Heart left ventricle (tissue), 16 donors: ENCODE measurements around the gene B3GAT1. TPM values are rescaled to one million over a fixed set of nuclear protein-coding genes. Genes with fewer than 3 reads are reported as not detected.

ENCODE experiments used
- ATAC-seq, 4 donors: fragments of 200-7000 bp; cut with Tn5 transposase; one replicate each; pipeline ENCODE4 v1.9.1; 2020 to 2022; ENCODE audit warnings: moderate library complexity in 4 of 4, mild to moderate bottlenecking in 3 of 4, moderate number of reproducible peaks in 1 of 4
- DNase-seq, 5 donors: peaks; one replicate each; pipeline ENCODE4 v3.0.0-alpha.2; 2020
- H3K27ac ChIP-seq, 12 donors: fragments of 200-600 bp; sonication (generic) in 4 of 12; one replicate each; pipeline versions ENCODE4 v1.5.0 to v1.8.0; 2016 to 2022; ENCODE audit warnings: mild to moderate bottlenecking in 2 of 12
- H3K27me3 ChIP-seq, 9 donors: fragments of 200-600 bp; sonication (generic) in 2 of 9; one replicate each; pipeline versions ENCODE4 v1.5.1 to v1.8.0; 2016 to 2022; ENCODE audit warnings: mild to moderate bottlenecking in 3 of 9
- H3K36me3 ChIP-seq, 9 donors: fragments of 200-600 bp; sonication (generic) in 2 of 9; one replicate each; pipeline versions ENCODE4 v1.5.0 to v1.8.0; 2018 to 2022; ENCODE audit warnings: mild to moderate bottlenecking in 2 of 9
- H3K4me1 ChIP-seq, 12 donors: fragments of 200-600 bp; sonication (generic) in 4 of 12; one replicate each; pipeline versions ENCODE4 v1.5.0 to v1.8.0; 2016 to 2022; ENCODE audit warnings: mild to moderate bottlenecking in 3 of 12
- H3K4me3 ChIP-seq, 12 donors: fragments of 200-600 bp; sonication (generic) in 4 of 12; one replicate each; pipeline versions ENCODE4 v1.5.0 to v1.8.0; 2017 to 2022; ENCODE audit warnings: mild to moderate bottlenecking in 9 of 12, moderate library complexity in 4 of 12
- H3K9me3 ChIP-seq, 12 donors: fragments of 200-600 bp; sonication (generic) in 4 of 12; one replicate each; pipeline versions ENCODE4 v1.5.0 to v1.8.0; 2016 to 2022; ENCODE audit warnings: mild to moderate bottlenecking in 1 of 12
- POLR2A ChIP-seq, 2 donors: fragments of 450-650 bp; IDR thresholded peaks; one replicate each; pipeline ENCODE4 v1.6.1; 2017; ENCODE audit warnings: antibody characterized with exemption in 2 of 2, mild to moderate bottlenecking in 2 of 2, moderate library complexity in 2 of 2
- whole genome bisulfite sequencing, 4 donors: extraction: QIAGEN DNeasy Blood & Tissue Kit in 2 of 4; methylation state at CpG; one replicate each; pipeline versions ENCODE4 v1.1.5 to v1.1.7; 2013 to 2018; 5-methylcytosine and 5-hydroxymethylcytosine counted together
- intact Hi-C, 10 donors: fragments of 100-400 bp; cut with DNase I; formaldehyde crosslinking; loops; one replicate each; pipeline versions ENCODE4 v1.11.1 to v1.14.2; 2022
- polyA plus RNA-seq, 2 donors: library from polyadenylated mRNA; stranded (reverse); fragments of 200-250 nt; gene quantifications; one replicate each; pipeline ENCODE4 v1.2.3, GENCODE V29; 2013
- total RNA-seq, 9 donors: library from RNA; depleted of rRNA in 2 of 9; stranded (reverse); fragments of >200 nt in 2 of 9; fragmentation: NEBNext Ultra II Directional in 3 of 9; extraction: Animal tissue kit (Norgen Biotek cat#: 25700) in 3 of 9; gene quantifications; one replicate each; pipeline versions ENCODE4 v1.1.0 to v1.2.4, GENCODE V29; 2016 to 2023
- TF ChIP-seq, protein P1 (sequence below), 12 donors: fragments of 200-600 bp; sonication (generic) in 4 of 12; IDR thresholded peaks; one replicate each; pipeline versions ENCODE4 v1.5.0 to v1.8.0; 2018 to 2022; ENCODE audit warnings: antibody characterized with exemption in 12 of 12, mild to moderate bottlenecking in 5 of 12
- donor health status: ischemic (EF 13 %, LVEDD 7.1; RV severe dilation, severe dysfunction).
- donor health status: healthy with polysubstance abuse.
- donor health status: DM: no; HTN: yes; CAD: no.
- donor health status: DM: no; HTN: no; CAD: no.
- donor health status: ischemic (EF 25% LVEDD 6.9; RV normal size, moderate dysfunction).
- donor health status: ischemic (EF 25% LVEDD 5.7; RV mildly dilated, moderate dysfunction).
- donor health status: healthy.
- donor health status: DM: yes; HTN: yes; CAD: no.
- donor health status: ischemic (EF 35%, LVEDD 5.7; RV mildly dilated, moderate dysfunction).
- donor health status: nonischemic (EF 11% LVEDD 7.7; RV severe dilation, severe dysfunction).
- donor health status: DM: yes; HTN: yes; CAD: no.
- donor health status: PGD.
- donor health status: ischemic (EF 29% LVEDD 5.4; RV normal size, mild dysfunction).
- donor health status: nonischemic (EF 23%, LVEDD 6.1; RV moderate dilation, normal function).

B3GAT1 gene
- total and polyA plus RNA-seq, 11 donors: 0.04 to 0.64 (median 0.09) TPM; not detected in 4

DNA sequence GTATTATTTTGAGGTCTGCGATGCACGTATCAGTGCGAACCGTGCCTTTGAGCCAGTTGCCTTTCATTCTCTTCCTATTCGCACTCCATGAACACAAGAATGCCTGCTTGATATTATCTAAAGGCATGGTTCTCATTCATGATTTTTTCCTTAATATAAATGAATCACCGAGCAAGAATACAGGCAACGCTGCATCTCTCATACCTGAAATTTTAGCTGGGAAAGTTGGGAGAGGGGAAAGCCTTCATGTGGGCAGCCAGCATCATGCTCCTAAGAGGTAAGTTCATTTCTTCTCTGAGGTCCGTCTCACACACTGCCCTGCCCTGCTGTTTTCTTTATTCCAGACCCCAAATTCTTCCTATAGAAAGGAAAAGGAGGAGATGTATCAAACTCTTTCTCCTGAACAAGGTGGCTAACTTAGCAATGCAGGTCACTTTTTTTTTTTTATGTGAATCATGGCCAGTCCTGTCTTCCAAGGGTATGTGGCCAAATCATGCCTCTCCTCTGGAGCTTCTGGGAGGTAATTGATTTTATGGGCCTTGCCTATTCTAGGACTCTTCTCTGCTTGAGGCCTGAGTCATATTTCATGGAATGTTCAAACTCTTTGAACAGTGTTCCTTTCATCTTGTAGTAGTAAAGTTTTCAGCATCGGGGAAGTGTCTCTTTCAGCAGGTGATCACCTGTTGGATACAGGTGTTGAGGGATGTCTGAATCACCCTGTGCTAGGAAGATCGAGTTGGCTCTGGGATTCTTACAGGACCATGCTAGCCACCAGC is 77.1 kb downstream of the B3GAT1 start:
- WGBS, 4 donors: 86 to 90% (median 88%) methylated on average over 10 of the region's 10 CpGs
- no peak overlapping the region for H3K4me3 ChIP-seq
- H3K27me3 ChIP-seq: peaks cover 0 to 39% (median 13%) of the 10 kb centered on the region in 9 donors
- DNase-seq (no peak), ATAC-seq (no peak)
- no peaks in the 10 kb centered on the region for H3K36me3 ChIP-seq
- peaks cover 0 to 21% (median 12%) of the 10 kb centered on the region in 12 donors for H3K4me1 ChIP-seq
- H3K27ac ChIP-seq: no peak overlapping the region
- TF ChIP-seq POLR2A (IDR thresholded peaks at IDR 0.05): no peak
- TF ChIP-seq, protein P1, sequence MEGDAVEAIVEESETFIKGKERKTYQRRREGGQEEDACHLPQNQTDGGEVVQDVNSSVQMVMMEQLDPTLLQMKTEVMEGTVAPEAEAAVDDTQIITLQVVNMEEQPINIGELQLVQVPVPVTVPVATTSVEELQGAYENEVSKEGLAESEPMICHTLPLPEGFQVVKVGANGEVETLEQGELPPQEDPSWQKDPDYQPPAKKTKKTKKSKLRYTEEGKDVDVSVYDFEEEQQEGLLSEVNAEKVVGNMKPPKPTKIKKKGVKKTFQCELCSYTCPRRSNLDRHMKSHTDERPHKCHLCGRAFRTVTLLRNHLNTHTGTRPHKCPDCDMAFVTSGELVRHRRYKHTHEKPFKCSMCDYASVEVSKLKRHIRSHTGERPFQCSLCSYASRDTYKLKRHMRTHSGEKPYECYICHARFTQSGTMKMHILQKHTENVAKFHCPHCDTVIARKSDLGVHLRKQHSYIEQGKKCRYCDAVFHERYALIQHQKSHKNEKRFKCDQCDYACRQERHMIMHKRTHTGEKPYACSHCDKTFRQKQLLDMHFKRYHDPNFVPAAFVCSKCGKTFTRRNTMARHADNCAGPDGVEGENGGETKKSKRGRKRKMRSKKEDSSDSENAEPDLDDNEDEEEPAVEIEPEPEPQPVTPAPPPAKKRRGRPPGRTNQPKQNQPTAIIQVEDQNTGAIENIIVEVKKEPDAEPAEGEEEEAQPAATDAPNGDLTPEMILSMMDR (IDR thresholded peaks at IDR 0.05): no peak
- intact Hi-C loops: no loop called here
- no peaks in the 10 kb centered on the region for H3K9me3 ChIP-seq

DNA sequence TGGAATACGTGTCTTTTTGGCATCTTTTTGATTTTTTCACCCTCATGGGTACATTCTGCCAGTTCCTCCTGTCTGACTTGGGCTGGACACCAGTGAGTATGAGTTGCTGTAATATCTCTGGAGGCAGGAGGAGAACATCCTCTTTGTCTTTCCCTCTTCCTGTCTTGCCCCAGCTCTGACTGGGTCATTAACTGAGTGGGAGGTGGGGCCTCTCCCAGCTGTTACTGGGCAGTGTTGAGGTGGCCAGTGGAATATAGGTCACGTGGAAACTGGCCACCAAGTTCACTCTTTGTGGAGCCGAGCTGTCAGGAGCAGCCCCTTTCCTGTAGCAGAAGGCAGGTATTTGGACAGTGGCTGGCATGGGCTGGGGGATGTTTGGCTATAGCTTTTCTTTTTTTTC is 78.1 kb downstream of the B3GAT1 start:
- Histone ChIP-seq H3K4me3 (no peak overlapping the region), H3K27ac (no peak overlapping the region), H3K36me3 (no peaks in the 10 kb centered on the region), H3K9me3 (no peaks in the 10 kb centered on the region), H3K4me1 (peaks cover 0 to 21% (median 12%) of the 10 kb centered on the region in 12 donors), H3K27me3 (peaks cover 0 to 40% (median 13%) of the 10 kb centered on the region in 9 donors)
- DNase-seq (no peak), ATAC-seq (no peak)
- intact Hi-C loops: no loop called here
- 48 to 66% (median 64%) methylated on average over 2 to 3 of the region's 3 CpGs for WGBS, 4 donors
- no peak for TF ChIP-seq POLR2A (IDR thresholded peaks at IDR 0.05)
- TF ChIP-seq, protein P1 (IDR thresholded peaks at IDR 0.05): no peak

DNA sequence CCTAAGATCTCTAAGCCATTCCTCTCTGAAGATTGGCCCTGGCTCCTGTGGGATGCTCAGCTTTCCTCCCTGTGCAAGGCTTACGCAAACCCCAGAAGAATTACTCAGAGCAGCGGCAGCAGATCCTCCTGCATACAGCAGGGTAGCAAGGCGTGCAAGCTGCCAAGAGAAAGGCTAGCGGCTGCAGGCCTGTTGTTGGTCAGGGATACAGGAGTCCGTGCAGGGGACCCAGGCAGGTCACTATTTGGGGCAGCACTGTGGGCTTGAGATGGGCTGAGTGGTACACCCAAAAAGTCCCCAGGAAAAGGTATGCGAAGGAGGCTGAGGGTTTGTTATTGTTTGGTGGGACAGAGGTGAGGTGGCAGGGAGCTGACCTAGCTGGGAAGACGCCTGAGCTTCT is 78.7 kb downstream of the B3GAT1 start:
- Histone ChIP-seq H3K4me1 (peaks cover 0 to 21% (median 12%) of the 10 kb centered on the region in 12 donors), H3K27ac (no peak overlapping the region), H3K36me3 (no peaks in the 10 kb centered on the region), H3K27me3 (peaks cover 0 to 40% (median 13%) of the 10 kb centered on the region in 9 donors), H3K9me3 (no peaks in the 10 kb centered on the region), H3K4me3 (no peak overlapping the region)
- 69 to 79% (median 72%) methylated on average over 7 of the region's 7 CpGs for WGBS, 4 donors
- no peak for DNase-seq
- intact Hi-C loops: no loop called here
- ATAC-seq: no peak
- TF ChIP-seq POLR2A (IDR thresholded peaks at IDR 0.05): no peak
- TF ChIP-seq, protein P1 (IDR thresholded peaks at IDR 0.05): no peak

DNA sequence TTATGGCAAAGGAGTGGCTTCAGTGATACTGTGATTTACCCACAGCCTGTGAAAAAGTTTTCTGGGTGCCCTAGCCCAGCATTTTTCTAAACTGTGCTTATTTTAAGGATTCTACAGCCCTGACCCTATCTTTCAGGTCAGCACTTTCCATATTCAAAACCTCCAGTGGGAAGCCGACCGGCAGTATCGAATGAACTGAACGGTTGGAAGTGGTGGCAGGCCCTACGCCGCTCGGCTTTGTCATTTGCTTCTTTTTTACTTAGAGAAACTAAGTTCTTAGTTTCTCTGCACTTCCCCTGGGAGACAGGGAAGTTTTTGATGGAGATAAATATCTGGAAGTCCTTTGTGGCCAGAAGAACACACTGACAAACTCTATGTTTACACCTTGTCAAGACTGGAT is 79.3 kb downstream of the B3GAT1 start:
- no peak for DNase-seq
- no peak for ATAC-seq
- H3K27ac ChIP-seq: no peak overlapping the region
- TF ChIP-seq, protein P1 (IDR thresholded peaks at IDR 0.05): no peak
- no peak for TF ChIP-seq POLR2A (IDR thresholded peaks at IDR 0.05)
- intact Hi-C loops: no loop called here
- no peaks in the 10 kb centered on the region for H3K9me3 ChIP-seq
- H3K27me3 ChIP-seq: peaks cover 0 to 40% (median 10%) of the 10 kb centered on the region in 9 donors
- 45 to 61% (median 46%) methylated on average over 7 of the region's 7 CpGs for WGBS, 4 donors
- peaks cover 0 to 21% (median 12%) of the 10 kb centered on the region in 12 donors for H3K4me1 ChIP-seq
- no peaks in the 10 kb centered on the region for H3K36me3 ChIP-seq
- no peak overlapping the region for H3K4me3 ChIP-seq
